Measurements from ENCODE around the gene COL5A1.

- TF ChIP-seq, protein P1, sequence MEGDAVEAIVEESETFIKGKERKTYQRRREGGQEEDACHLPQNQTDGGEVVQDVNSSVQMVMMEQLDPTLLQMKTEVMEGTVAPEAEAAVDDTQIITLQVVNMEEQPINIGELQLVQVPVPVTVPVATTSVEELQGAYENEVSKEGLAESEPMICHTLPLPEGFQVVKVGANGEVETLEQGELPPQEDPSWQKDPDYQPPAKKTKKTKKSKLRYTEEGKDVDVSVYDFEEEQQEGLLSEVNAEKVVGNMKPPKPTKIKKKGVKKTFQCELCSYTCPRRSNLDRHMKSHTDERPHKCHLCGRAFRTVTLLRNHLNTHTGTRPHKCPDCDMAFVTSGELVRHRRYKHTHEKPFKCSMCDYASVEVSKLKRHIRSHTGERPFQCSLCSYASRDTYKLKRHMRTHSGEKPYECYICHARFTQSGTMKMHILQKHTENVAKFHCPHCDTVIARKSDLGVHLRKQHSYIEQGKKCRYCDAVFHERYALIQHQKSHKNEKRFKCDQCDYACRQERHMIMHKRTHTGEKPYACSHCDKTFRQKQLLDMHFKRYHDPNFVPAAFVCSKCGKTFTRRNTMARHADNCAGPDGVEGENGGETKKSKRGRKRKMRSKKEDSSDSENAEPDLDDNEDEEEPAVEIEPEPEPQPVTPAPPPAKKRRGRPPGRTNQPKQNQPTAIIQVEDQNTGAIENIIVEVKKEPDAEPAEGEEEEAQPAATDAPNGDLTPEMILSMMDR (optimal IDR thresholded peaks at IDR 0.05 in 1 of 3, IDR thresholded peaks at IDR 0.05 in 1 of 3, conservative IDR thresholded peaks at IDR 0.05 in 1 of 3; ENCODE audit: extremely low read depth in 1 of 3, insufficient read depth in 2 of 3, low read length in 3 of 3): no peak
- peak; percentile 30 for TF ChIP-seq EZH2 (IDR thresholded peaks at IDR 0.05; ENCODE audit: low read length)
Observed at GRCh38 chr9:134855900-134856377, 214.3 kb downstream of the COL5A1 start.
